ENCODE data around the gene CADM1.

- TF ChIP-seq CTCF (IDR thresholded peaks at IDR 0.05) (no peak), EP300 (IDR thresholded peaks at IDR 0.05) (no peak), POLR2A (IDR thresholded peaks at IDR 0.05) (no peak), POLR2AphosphoS5 (IDR thresholded peaks at IDR 0.05) (no peak)
Observed at GRCh38 chr11:115168229-115168671, 336.0 kb downstream of the CADM1 start.

All from stomach (tissue), 4 donors.